Measurements from ENCODE around the gene TMEM235.
A peak's percentile ranks its signal among the peaks of the same experiment; 100 is the strongest.
"Not testable (repeated sequence)": the region's sequence is repeated elsewhere in the genome, so short reads cannot be mapped to it uniquely, and the experiment has no call there.

The TMEM235 gene

DNA sequence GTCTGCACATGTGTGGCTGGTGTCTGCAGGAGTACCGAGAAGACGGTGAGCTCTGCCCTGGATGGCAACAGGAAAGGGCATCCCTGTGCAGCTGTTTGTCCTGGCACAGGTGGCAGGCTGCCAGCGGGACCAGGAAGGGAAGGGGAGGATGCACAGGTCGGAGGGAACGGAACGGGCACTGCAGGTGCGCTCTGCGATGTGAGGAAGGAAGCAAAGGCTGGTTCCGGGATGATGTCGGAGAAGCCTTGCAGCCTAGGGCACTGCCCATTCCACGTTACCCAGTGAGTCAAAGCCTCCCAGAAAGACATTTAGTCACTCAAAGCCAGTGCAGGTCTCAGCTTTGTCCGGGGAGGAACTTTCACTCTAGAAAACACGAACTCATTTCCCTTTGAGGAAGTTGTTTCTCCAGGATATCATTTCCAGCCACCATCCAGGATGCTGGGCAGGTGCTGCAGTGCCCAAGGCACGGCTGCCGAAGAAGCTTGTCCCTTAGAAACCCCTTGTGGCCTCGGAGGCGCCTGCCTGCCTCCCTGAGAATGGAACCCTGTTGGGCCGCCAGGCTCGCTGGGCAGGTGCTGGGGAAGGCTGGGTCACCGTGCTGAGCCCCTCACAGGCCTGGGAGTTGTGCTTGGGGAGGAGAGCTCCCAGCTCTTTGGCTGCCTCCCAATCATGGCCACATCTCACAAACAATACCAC, 4.5 kb upstream of the TMEM235 start:
- Mint-ChIP-seq H3K36me3 (peaks cover 0 to 3% of the 10 kb centered on the region in 2 donors), H3K4me3 (no peak overlapping the region), H3K27me3 (peaks cover 22 to 59% of the 10 kb centered on the region in 2 donors), H3K27ac (no peak overlapping the region), H3K9me3 (no peaks in the 10 kb centered on the region), H3K4me1 (peaks cover 9 to 23% of the 10 kb centered on the region in 2 donors)
- ATAC-seq (replicated peaks) (peak in 1 of 2 donors; percentile 38), DNase-seq (no peak)

DNA sequence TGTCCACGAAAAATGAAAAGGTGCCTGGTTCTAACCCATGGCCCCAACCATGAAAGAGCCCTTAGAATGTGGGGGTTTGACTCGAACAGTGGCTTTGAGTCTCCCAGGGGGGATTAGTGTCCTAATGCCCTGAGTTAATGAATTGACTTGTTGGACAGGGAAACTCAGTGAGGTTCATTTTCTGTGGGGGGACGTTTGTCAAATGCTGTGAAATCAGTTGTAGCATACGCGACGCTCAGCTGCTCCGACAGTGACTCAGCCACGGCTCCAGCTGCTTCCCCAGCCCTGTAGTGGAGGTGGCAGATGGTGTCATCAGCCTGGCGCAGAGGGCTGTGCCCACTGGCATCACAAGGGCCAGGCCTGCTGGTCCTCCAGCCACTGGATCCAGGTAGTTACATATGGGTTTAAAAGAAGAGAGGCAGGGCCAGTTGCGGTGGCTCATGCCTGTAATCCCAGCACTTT, 3.9 kb upstream of the TMEM235 start:
- H3K4me1 Mint-ChIP-seq, result peaks cover 15 to 29% of the 10 kb centered on the region in 2 donors
- peak in 1 of 2 donors; percentile 33 for ATAC-seq (replicated peaks)

DNA sequence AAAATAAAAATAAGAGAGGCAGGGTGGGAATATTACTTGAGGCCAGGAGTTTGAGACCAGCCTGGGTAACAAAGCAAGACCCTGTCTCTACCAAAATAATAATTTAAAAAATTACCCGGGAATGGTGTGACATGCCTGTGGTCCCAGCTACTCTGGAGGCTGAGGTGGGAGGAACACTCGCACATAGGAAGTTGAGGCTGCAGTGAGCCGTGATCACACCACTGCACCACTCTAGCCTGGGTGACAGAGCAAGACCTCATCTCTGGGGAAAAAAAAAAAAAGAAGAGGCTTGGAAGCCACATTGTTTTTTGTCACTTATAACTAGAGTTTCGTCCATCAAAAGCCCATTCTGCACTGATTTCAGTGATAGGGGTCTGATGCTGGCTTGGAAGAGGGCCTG, 3.3 kb upstream of the TMEM235 start:
- ATAC-seq (replicated peaks), result no peak
- H3K9me3 Mint-ChIP-seq, result no peaks in the 10 kb centered on the region
- H3K36me3 Mint-ChIP-seq, result peaks cover 0 to 4% of the 10 kb centered on the region in 2 donors
- H3K27me3 Mint-ChIP-seq, result peaks cover 34 to 72% of the 10 kb centered on the region in 2 donors
- no peak for DNase-seq
- peaks cover 20 to 36% of the 10 kb centered on the region in 2 donors for H3K4me1 Mint-ChIP-seq
- H3K4me3 Mint-ChIP-seq, result no peak overlapping the region
- H3K27ac Mint-ChIP-seq, result no peak overlapping the region

More for the DNA sequence above, 3.9 kb upstream of the TMEM235 start:
- H3K36me3 Mint-ChIP-seq, result peaks cover 0 to 3% of the 10 kb centered on the region in 2 donors
- H3K27me3 Mint-ChIP-seq, result peaks cover 28 to 65% of the 10 kb centered on the region in 2 donors
- H3K4me3 Mint-ChIP-seq, result no peak overlapping the region
- no peaks in the 10 kb centered on the region for H3K9me3 Mint-ChIP-seq
- H3K27ac Mint-ChIP-seq, result peak overlapping the region; percentile 14
- DNase-seq, result no peak

DNA sequence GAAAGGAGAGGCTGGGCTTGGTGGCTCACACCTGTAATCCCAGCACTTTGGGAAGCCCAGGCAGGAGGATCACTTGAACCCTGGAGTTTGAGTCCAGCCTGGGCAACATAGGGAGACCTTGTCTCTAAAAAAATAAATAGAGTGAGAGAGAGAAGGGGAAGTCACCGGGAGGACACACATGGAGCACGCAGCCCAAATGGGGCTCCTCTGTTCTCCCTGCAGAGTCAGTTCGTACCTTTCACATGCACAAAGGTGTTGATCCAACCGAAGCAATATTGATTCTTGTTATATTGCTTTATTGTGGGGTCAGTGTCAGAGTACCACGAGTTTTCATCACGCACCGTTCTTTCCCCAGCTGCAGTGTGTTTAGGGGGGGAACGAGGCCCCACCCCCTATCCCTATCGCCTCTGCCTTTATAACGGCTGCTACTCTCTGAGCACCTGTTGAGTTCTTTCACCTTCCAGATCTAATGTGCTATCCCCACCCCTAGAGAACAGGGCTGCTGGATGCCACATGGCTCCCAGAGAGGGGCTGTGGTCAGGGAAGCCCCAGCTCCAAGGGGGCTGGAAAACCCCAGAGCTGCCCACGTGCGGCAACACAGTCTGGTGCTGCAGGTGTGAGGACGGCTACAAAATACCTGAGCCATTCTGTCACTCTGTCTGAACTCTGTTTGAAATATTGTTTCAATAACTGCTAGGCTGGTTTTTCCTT, 1.0 kb upstream of the TMEM235 start:
- ATAC-seq (replicated peaks) (no peak), DNase-seq (no peak)
- Mint-ChIP-seq H3K36me3 (peaks cover 0 to 1% of the 10 kb centered on the region in 2 donors), H3K27me3 (peaks cover 48 to 85% of the 10 kb centered on the region in 2 donors), H3K27ac (no peak overlapping the region), H3K9me3 (no peaks in the 10 kb centered on the region), H3K4me3 (no peak overlapping the region), H3K4me1 (peaks cover 20 to 36% of the 10 kb centered on the region in 2 donors)

DNA sequence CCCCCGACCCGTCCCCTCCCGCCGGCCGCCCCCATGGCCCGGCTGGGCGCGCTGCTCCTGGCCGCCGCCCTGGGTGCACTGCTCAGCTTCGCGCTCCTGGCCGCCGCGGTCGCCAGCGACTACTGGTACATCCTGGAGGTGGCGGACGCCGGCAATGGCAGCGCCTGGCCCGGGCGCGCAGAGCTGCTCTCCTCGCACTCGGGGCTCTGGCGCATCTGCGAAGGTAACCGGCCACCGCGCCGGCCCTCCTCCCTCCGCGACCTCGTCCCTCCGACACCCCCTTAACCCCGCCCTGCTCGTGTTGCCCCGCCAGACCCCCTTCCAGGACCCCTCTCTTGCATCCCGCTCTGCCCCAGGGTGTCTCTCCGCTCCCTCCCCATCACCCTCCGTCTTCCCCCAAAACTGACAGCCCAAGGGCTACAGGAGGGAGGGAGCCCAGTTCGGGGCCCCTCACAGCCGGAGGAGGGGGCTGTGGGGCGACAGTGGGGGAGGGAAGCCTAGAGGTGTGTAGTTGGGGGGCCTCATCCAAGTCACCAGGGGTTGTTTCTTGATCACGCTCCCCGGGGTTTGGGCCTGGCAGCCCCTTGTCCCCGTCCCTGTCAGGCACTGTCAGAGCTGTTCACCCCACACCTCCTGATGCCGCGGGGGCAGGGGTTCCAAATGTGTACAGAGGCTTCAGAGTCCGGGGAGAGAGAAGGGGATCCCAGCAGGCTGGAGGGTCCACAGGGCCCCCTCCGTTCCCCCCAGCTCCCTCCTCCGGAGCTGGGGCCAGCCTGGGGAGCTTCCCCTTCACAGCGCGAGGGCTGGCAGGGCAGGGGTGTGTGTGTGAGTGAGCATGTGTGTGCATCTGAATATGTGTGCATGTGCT, 794 bp downstream of the TMEM235 start:
- peak; percentile 83 to 87 for ATAC-seq (replicated peaks)
- Mint-ChIP-seq H3K27ac (no peak overlapping the region), H3K4me3 (peak overlapping the region; percentile 55 to 56), H3K4me1 (peaks cover 19 to 27% of the 10 kb centered on the region in 2 donors), H3K36me3 (peaks cover 0 to 1% of the 10 kb centered on the region in 2 donors), H3K27me3 (peaks cover 47 to 73% of the 10 kb centered on the region in 2 donors), H3K9me3 (no peaks in the 10 kb centered on the region)
- DNase-seq, result no peak

DNA sequence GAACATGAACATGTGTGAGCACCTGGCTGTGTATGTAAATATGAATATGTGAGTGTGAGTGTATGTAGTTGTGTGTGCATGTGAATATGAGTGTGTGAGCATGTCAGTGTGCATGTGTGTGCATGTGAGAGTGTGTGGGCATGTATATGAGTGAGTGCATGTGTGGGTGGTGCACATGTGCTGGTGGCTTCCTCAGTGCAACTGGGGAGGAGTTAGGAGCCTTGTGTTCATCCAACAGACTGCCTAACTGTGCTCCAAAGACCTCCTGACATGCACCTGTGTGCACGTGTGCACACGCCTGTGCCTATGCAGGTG, 1.4 kb downstream of the TMEM235 start:
- DNase-seq, result no peak
- Mint-ChIP-seq H3K4me3 (no peak overlapping the region), H3K4me1 (peaks cover 17 to 21% of the 10 kb centered on the region in 2 donors), H3K36me3 (peaks cover 0 to 1% of the 10 kb centered on the region in 2 donors), H3K9me3 (no peaks in the 10 kb centered on the region), H3K27ac (no peak overlapping the region), H3K27me3 (peaks cover 42 to 67% of the 10 kb centered on the region in 2 donors)
- ATAC-seq (replicated peaks), result peak in 1 of 2 donors; percentile 28

DNA sequence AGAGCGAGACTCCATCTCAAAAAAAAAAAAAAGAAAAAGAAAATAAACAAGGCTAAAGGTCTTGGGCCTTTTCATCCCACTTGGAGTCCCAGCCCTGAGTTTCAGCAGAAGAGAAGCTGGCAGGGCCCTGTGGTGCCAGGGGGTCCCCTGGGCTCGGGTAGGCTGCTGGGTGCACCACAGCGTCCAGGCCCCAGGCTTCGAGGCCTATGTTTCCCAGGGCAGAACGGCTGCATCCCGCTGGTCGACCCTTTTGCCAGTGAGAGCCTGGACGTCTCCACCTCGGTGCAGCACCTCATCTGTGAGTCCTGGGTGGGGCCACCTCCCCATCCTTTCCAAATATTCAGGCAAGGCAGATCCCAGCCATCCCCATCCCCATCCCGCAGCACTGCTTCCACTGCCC, 2.2 kb downstream of the TMEM235 start:
- Mint-ChIP-seq H3K27me3 (peaks cover 42 to 58% of the 10 kb centered on the region in 2 donors), H3K9me3 (no peaks in the 10 kb centered on the region), H3K4me1 (peaks cover 17 to 20% of the 10 kb centered on the region in 2 donors), H3K36me3 (peaks cover 0 to 1% of the 10 kb centered on the region in 2 donors), H3K27ac (no peak overlapping the region), H3K4me3 (no peak overlapping the region)
- ATAC-seq (replicated peaks) (no peak), DNase-seq (no peak)

DNA sequence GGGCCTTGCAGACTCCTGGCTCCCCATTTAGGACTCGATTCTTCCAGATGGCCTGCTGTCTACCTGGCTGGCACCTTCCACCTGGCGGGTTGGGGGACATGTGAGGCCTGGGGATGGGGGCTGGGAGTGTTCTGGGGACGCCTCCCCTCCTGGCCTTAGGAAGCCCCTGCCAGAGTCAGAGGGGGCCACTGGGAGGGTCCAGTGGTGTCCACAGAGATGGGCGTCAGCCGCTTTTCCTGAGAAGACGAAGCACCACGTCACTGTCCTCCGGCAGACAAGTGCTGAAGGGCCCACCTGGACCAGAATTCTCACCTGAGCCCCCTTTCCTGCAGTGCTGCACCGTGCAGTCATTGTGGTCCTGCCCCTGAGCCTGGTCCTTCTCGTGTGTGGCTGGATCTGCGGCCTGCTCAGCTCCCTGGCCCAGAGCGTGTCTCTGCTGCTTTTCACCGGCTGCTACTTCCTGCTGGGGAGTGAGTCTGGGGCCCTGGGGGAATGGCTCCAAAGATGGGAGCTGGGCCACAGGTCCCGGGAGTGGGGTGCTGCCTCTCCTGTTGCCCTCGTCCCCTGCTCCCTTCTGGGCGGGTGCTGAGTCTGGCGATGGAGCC, 2.9 kb downstream of the TMEM235 start:
- Mint-ChIP-seq H3K4me3 (no peak overlapping the region), H3K36me3 (peaks cover 0 to 1% of the 10 kb centered on the region in 2 donors), H3K4me1 (peaks cover 17 to 26% of the 10 kb centered on the region in 2 donors), H3K27me3 (peaks cover 42 to 52% of the 10 kb centered on the region in 2 donors), H3K9me3 (no peaks in the 10 kb centered on the region), H3K27ac (no peak overlapping the region)
- ATAC-seq (replicated peaks) (no peak), DNase-seq (no peak)

DNA sequence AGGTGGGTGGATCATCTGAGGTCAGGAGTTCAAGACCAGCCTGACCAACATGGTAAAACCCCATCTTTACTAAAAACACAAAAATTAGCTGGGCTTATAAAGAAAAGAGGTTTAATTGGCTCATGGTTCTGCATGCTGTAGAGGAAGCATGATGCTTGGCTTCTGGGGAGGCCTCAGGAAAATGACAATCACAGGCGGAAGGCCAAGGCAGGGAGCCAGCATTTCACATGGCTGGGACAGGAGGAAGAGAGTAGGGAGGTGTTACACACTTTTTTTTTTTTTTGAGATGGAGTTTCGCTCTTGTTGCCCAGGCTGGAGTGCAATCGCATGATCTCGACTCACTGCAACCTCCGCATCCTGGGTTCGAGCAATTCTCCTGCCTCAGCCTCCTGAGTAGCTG, 3.6 kb downstream of the TMEM235 start:
- Mint-ChIP-seq H3K4me1 (peaks cover 19 to 33% of the 10 kb centered on the region in 2 donors), H3K27me3 (peaks cover 42 to 45% of the 10 kb centered on the region in 2 donors)
- not testable (repeated sequence) for DNase-seq; H3K9me3 Mint-ChIP-seq; H3K4me3 Mint-ChIP-seq; H3K27ac Mint-ChIP-seq; H3K36me3 Mint-ChIP-seq; ATAC-seq (replicated peaks)

DNA sequence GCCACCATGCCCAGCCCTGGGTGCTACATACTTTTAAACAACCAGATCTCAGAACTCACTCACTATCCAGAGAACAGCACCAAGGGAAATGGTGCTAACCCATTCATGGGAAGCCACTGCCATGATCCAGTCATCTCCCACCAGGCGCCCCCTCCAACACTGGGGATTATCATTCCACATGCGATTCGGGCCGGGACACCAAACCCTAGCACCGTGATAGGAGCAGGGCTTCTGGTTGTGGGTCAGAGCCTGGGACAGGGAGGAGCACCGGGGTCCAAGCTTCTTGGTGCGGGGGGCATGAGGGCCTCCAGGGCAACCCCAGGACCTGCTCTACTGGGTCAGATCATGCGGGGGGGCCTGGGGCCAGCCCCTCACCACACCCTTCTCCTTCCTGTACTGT, 4.5 kb downstream of the TMEM235 start:
- H3K9me3 Mint-ChIP-seq, result no peaks in the 10 kb centered on the region

DNA sequence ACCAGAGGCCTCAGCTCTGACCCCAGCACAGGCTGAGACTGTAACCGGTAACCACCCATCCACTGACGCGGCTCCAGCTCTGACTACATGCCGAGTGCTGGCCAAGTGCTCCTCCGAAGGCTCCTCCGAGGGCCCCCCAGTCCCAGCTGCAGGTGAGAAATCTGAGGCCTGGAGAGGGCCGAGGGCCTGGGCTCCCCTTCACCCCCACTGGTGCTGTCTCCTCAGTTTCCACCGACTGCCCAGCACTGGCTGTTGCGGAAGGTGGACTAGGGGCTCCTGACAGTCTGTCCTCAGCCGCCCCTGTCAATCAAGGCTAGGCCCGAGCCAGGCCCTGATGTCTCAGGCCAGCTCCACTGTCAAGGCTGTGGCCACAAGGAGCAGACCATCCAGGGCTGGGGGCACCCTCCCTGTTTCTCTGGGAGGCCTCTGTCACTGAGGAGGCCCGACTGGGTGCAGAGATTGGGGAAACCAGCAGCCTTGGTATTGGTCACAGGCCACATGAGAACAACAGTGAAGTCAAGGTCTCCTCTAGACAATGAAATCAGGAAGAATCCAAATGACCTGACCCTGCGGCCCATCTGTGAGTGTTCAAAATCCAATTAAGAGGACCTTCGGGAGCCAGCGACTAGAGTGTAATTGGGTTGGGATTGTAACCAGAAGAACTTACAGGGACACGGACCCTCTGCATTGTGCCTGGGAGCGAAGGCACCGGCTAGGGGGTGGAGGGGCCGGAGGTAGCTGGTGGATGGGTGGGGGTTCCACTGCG, 5.1 kb downstream of the TMEM235 start:
- Mint-ChIP-seq H3K36me3 (peaks cover 0 to 1% of the 10 kb centered on the region in 2 donors), H3K27me3 (peaks cover 28 to 30% of the 10 kb centered on the region in 2 donors), H3K4me1 (peaks cover 17 to 35% of the 10 kb centered on the region in 2 donors), H3K27ac (peak overlapping the region; percentile 51), H3K4me3 (no peak overlapping the region), H3K9me3 (peaks cover 0 to 2% of the 10 kb centered on the region in 2 donors)
- no peak for DNase-seq
- no peak for ATAC-seq (replicated peaks)

More for the DNA sequence above, 4.5 kb downstream of the TMEM235 start:
- peaks cover 0 to 1% of the 10 kb centered on the region in 2 donors for H3K36me3 Mint-ChIP-seq
- H3K27ac Mint-ChIP-seq, result no peak overlapping the region
- ATAC-seq (replicated peaks), result no peak
- peaks cover 16 to 36% of the 10 kb centered on the region in 2 donors for H3K4me1 Mint-ChIP-seq
- no peak overlapping the region for H3K4me3 Mint-ChIP-seq
- H3K27me3 Mint-ChIP-seq, result peaks cover 35 to 36% of the 10 kb centered on the region in 2 donors
- DNase-seq, result no peak

DNA sequence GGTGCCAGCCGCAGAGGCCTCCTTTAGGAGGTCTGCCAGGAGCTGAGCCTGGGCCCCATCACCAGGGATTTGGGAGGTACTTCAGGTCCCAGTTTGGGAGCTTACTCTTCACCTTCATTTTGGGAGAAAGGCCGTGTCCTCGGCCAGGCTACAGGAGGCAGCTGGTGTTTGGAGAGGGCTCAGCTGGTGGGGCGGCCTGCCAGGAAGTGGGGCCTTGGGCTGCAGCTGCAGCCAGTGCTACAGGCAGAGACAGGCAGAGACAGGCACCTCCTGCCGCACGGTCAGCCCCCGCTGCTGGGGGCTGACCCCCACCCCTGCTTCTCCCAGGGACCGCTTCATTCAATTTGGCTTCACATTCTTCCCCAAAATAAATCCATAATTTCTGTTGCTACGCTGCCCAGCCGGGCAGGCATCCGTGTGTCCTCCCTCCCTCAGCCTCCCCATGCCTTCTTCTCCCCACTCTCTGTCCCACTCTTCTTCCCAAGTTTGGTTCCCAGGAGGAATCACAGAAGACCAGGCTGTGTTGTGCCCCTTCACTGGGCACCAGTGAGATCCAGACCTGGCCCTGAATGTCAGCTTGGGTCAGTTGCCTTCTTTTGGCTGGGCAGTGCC, 6.1 kb downstream of the TMEM235 start:
- Mint-ChIP-seq H3K9me3 (peaks cover 0 to 3% of the 10 kb centered on the region in 2 donors), H3K4me3 (no peak overlapping the region), H3K27ac (no peak overlapping the region), H3K27me3 (peaks cover 20% of the 10 kb centered on the region in 2 donors), H3K36me3 (peaks cover 0 to under 1% of the 10 kb centered on the region in 2 donors), H3K4me1 (peaks cover 20 to 35% of the 10 kb centered on the region in 2 donors)
- DNase-seq (no peak), ATAC-seq (replicated peaks) (no peak)
